NCI-H82 (cell line): ENCODE results near the gene GTF2IRD1.
A peak's percentile ranks its signal among the peaks of the same experiment; 100 is the strongest.
"Not testable (repeated sequence)": the region's sequence is repeated elsewhere in the genome, so short reads cannot be mapped to it uniquely, and the experiment has no call there.

ENCODE experiments used
- DNase-seq: peaks from one replicate; lab custom pipeline; 2025; lab: John Stamatoyannopoulos, UW

The GTF2IRD1 gene

DNA sequence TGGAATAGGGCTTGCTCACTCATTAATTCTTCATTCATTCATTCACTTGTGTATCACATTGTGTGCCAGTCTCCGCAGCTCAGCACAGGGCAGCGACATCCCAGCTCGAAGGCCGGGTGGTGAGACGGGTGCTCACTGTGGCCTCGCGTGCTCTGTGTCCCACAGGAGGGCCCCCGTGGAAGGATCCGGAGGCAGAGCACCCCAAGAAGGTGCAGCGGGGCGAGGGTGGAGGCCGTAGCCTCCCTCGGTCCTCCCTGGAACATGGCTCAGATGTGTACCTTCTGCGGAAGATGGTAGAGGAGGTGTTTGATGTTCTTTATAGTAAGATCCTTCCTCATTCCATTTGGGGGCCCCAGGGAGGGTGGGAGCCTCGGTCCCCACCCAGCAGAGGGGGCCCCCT is 61.6 kb downstream of the GTF2IRD1 start:
- DNase-seq: no peak

- no peak for DNase-seq
Measured at GRCh38 chr7:74516214-74516613, 62.5 kb downstream of the GTF2IRD1 start.

DNA sequence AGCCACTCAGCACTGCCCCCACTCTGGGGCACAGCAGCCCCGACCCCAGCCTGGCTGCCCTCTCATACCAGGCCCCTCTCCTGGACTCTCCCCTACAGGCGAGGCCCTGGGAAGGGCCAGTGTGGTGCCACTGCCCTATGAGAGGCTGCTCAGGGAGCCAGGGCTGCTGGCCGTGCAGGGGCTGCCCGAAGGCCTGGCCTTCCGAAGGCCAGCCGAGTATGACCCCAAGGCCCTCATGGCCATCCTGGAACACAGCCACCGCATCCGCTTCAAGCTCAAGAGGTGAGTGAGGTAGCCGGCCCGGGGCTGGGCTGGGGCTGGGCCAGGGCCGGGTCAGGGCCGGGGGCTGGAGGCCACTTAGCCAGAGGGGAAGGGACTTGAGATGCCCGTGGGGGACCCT is 64.3 kb downstream of the GTF2IRD1 start:
- no peak for DNase-seq

GRCh38 chr7:74518654-74519053 is 64.9 kb downstream of the GTF2IRD1 start:
- no peak for DNase-seq

DNA sequence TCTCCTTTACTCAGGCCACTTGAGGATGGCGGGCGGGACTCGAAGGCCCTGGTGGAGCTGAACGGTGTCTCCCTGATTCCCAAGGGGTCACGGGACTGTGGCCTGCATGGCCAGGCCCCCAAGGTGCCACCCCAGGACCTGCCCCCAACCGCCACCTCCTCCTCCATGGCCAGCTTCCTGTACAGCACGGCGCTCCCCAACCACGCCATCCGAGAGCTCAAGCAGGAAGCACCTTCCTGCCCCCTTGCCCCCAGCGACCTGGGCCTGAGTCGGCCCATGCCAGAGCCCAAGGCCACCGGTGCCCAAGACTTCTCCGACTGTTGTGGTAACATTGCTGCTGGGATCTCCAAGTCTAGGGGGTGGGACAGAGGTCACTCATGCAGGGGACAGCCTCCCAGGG is 65.7 kb downstream of the GTF2IRD1 start:
- DNase-seq: no peak

DNA sequence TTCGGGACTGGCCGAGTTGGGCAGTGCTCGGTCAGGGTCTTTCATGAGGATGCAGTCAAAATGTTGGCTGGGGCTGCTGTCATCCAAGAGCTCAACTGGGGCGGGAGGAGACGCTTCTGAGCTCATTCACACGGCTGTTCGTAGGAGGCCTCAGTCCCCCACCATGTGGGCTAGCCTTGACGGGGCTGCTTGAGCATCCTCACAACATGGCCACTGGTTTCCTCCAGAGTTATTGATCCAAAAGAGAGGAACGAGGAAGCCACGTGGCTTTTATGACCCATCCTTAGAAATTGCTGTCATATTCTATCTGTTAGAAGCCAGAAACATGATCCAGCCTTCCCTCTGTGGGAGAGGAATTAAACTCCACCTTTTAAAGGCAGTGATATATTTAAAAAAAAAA is 68.1 kb downstream of the GTF2IRD1 start:
- DNase-seq: no peak

DNA sequence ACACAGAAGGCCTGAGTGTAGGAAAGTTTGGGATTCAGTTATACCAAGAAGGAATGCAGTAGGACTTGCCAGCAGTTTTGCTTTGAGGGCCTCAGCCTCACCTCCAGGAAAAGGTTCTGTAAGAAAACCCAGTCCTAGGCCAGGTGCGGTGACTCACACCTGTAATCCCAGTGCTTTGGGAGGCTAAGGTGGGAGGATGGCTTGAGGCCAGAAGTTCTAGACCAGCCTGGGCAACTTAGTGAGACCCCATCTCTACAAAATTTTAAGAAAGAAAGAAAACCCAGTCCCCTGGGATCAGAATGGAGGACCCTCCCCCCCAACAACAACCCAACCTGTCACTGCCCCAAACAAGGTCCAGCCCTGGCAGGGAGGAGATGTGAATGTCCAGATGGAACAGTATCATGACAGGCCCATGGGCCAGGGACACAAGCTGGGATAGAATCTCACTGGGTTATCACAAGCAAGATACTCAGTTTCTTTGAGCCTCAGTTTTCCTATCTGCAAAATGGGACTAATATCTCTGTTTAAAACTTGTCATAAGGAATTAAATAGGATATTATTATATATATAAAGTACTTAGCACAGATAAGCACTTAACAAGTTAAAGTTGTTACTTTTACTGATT is 68.7 kb downstream of the GTF2IRD1 start:
- no peak for DNase-seq

DNA sequence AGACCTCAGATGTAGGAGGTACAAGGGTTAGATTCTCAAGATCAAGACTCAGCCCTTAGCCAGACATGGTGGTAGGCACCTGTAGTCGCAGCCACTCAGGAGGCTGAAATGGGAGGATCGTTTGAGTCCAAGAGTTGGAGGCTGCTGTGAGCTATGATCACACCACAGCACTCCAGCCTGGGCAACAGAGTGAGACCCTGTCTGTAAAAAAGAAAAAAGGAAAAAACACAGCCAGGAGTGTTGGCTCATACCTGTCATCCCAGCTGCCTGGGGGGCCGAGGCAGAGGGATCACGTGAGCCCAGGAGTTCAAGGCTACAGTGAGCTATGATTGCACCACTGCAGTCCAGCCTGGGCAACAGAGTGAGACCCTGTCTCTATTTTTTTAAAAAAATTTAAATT is 69.3 kb downstream of the GTF2IRD1 start:
- no peak for DNase-seq

GRCh38 chr7:74525140-74525539 is 71.4 kb downstream of the GTF2IRD1 start:
- no peak for DNase-seq

DNA sequence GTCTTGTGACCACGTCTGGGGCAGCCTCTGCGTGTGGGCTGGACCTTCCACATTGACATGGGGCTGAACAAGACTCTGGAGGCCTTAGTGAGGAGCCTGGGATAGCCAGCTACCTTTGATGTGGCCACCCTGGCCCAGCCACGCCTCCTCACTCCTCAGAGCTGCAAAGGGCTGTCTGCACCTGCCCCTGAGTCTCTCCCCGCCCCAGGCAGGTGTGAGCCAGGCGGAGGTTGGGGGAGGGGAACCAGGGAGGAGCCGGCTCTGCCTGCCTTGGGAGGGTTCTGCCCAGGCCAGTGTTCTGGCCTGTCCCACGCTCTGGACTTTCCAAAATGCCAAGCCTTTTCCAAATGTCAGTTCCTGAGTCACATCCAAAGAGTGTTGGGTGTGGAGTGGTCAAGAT is 72.2 kb downstream of the GTF2IRD1 start:
- no peak for DNase-seq

DNA sequence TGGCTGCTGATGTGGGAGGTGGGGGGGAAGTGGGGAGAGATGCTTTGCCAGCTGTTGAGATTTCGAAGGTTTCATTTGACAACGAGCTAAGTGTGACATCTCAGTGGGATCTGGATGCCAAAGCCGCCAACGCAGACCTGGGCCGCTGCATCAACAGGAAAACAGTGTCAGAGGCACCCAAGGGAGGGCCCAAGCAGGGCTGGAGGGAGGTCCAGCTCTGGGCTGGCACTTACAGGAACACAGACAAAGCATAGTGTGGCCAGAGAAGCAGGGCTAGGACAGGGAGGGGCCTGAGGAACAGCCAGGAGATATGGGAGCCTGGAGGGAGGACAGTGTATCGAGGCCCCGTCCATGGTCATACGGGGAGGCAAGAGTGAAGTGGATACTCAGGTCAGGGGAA is 73.1 kb downstream of the GTF2IRD1 start:
- no peak for DNase-seq

DNA sequence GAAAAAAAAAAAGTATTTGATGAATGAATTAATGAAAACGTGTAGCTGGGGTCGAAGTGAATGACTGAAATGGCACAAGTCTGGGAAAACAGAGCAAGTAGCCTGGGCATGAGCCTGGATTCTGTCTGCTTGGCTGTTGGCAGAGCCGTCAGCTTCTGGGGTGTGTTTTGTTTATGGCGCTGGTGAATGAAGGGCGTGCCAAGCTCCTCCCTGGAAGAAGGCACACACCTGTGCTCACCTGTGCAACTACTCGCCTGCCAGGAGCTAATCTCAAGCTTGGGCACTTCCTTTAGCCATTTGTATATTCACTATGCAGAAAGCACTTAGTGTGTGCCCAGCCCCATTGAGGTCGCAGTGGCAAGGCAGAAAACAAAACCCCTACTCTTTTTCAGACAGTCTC is 74.1 kb downstream of the GTF2IRD1 start:
- no peak for DNase-seq

DNA sequence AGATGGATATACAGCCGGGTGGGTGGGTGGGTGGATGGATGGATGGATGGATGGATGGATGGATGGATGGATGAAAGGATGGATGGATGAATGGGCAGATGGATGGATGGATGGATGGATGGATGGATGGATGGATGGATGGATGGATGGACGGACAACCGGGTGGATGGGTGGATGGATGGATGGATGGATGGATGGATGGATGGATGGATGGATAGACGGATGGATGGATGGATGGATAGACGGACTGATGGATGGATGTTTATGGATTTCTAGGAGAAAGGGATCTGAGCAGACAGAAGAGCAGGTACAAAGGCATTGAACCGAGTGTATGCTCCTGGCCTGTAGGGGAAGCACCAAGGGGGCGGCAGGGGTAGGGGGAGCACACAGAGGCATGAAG is 75.1 kb downstream of the GTF2IRD1 start:
- not testable (repeated sequence) for DNase-seq

DNA sequence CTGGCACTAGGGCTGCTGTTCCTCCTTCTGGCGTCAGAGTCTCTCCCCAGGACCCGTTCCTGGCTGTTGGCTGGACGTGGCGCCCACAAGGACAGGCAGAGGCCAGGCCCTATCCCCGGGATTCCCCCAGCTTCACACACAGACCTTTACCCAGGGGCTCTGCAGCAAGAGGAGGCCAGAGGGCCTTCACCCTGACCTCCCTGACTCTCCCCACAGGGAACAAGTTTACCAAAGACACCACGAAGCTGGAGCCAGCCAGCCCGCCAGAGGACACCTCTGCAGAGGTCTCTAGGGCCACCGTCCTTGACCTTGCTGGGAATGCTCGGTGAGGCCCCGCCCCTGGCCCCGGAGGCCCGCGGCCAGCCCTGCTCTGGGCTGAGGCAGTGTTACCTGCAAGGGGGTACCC is 82.2 kb downstream of the GTF2IRD1 start:
- DNase-seq: no peak

- DNase-seq: not testable (repeated sequence)
Measured at GRCh38 chr7:74541937-74542336, 88.2 kb downstream of the GTF2IRD1 start.

GRCh38 chr7:74542558-74543117 is 88.9 kb downstream of the GTF2IRD1 start:
- peak; percentile 45 for DNase-seq

DNA sequence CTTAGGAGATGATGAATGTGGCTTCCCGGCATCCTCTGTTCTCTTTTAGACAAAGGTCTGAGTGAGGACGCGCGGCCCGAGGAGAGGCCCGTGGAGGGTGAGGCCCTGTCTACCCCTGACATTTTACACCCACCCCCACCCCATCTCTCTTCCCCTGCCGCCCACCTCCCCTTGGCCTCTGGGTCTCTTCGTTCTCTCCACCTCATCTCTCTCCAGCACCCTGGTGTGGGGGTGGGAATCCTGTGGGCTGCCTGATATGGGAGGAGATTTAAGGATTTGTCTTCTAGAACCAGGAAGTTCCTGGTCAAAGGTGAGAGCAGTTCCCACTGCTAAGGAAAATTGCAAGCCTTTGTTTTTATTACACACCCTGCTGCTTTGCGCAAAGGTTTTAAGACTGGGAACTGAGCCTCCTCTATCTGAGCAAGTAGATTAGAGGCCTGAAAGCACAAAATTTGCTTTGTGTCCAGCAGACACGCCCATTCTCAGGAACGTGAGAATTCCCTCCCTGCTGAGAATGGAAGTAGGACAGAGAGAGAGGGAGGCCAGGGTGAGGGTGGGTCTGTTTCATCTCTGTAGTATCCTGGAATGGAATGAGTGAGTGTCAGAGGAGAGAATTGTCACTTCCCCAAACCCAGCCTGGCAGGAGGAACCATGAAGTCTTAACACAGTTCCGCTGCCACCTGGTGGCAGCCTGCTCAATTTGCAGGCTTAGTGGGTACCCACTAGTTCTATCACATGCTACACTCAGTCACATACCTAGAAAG is 91.2 kb downstream of the GTF2IRD1 start:
- DNase-seq: peak; percentile 87

DNA sequence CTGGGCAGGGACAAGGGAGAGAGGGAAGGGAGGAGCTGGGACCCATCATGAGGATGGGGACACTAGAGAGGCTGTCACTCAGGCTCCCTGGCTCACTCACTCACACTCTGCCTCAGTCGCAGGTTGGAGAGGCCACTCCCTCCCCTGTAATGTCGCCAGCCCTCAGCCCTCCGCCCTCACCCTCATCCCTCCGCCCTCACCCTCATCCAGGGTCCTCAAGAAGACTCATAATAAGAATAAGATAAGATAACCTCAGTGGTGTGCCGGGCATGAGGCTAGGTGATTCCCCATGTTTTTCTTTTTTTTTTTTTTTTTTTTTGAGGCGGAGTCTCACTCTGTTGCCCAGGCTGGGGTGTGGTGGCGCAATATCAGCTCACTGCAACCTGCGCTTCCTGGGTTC is 92.2 kb downstream of the GTF2IRD1 start:
- DNase-seq: no peak

- DNase-seq: not testable (repeated sequence)
Measured at GRCh38 chr7:74553596-74554012, 99.9 kb downstream of the GTF2IRD1 start.

- no peak for DNase-seq
Measured at GRCh38 chr7:74554178-74554577, 100.5 kb downstream of the GTF2IRD1 start.

DNA sequence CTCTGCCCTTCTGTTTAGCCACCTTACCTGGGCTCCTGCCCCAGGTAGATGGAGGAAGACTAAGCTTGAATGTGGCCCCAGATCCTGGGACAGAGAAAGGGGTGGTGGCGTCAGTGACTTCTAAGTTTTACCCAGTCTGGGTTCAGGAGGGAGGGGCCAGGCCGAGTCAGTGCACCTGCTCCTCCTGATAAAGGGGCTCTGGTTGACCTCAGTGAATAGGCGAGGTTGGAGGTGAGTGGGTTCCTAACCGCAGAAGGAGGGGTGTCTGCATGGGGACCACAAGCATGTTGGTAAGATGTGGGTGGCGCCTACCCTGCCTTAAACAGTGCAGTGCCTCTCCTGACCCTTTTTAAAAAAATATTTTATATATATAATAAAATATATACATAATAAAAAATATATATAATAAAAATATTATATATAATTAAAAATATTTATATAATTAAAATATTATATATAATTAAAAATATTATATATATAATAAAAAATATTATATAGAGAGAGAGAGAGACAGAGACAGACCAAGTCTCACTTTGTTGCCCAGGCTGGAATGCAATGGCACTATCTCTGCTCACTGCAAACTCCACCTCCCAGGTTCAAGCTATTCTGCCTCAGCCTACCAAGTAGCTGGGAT is 106.5 kb downstream of the GTF2IRD1 start:
- DNase-seq: no peak

GRCh38 chr7:74561898-74562613 is 108.3 kb downstream of the GTF2IRD1 start:
- no peak for DNase-seq
